ENCODE data around the gene CLCA4. TPM values are rescaled to one million over a fixed set of nuclear protein-coding genes. Genes with fewer than 3 reads are reported as not detected.
"Not testable (repeated sequence)": the region's sequence is repeated elsewhere in the genome, so short reads cannot be mapped to it uniquely, and the experiment has no call there.

The CLCA4 gene
- total RNA-seq, 1 donor from 2014 or later = not detected

DNA sequence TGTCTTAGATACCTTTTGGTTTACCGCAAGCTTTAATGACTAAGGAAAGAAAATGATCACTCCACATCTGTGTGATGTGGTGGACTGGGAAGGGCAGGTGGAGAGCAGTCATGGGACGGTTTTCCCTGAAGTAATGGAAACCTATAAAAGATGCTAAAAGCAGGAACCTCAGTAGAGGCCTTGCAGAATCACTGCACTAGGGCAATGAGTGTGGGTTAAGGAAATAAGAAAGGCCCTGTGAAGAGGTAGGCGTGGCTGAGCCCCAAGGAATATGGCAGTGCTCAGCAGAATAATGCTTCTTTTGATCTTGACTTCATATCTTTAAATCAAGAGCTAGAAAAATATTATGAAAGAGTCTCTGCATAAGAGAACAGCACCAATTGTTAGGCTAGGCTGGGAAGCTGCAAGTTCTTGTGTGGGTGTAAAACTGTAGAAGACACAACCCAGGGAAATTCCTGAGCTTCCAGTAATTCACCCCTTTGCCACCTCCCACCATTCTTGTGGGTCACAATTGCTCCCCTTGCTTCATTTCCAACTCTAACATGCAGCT is 49.9 kb downstream of the CLCA4 start:
- H3K27ac Mint-ChIP-seq (ENCODE audit: unreplicated experiment) = no peak overlapping the region
- H3K27me3 Mint-ChIP-seq (ENCODE audit: low read depth) = no peaks in the 10 kb centered on the region
- DNase-seq (ENCODE audit: low spot score) = no peak
- no peak for TF ChIP-seq CTCF (IDR thresholded peaks at IDR 0.05)
- H3K4me1 Mint-ChIP-seq (ENCODE audit: low read depth) = no peaks in the 10 kb centered on the region
- H3K9me3 Mint-ChIP-seq (ENCODE audit: low read depth) = peaks cover 19% of the 10 kb centered on the region
- H3K4me3 Mint-ChIP-seq (ENCODE audit: unreplicated experiment) = no peak overlapping the region
- H3K36me3 Mint-ChIP-seq (ENCODE audit: low read depth) = no peaks in the 10 kb centered on the region

DNA sequence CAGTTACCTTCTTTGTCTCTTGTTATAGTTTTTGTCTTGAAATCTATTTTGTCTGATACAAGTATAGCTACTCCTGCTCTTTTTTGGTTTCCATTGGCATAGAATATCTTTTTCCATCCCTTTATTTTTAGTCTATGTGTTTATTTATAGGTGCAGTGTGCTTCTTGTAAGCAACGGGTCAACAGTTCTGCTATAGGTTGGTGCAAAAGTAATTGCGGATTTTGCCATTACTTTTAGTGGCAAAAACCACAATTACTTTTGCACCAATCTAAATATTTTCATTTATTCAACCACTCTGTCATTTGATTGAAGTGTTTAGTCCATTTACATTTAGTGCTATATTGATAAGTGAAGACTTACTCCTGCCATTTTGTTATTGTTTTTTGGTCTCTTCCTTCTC is 59.2 kb downstream of the CLCA4 start:
- peaks cover 19% of the 10 kb centered on the region for H3K9me3 Mint-ChIP-seq (ENCODE audit: low read depth)
- not testable (repeated sequence) for H3K36me3 Mint-ChIP-seq (ENCODE audit: low read depth); H3K27ac Mint-ChIP-seq (ENCODE audit: unreplicated experiment); H3K4me3 Mint-ChIP-seq (ENCODE audit: unreplicated experiment); H3K4me1 Mint-ChIP-seq (ENCODE audit: low read depth); DNase-seq (ENCODE audit: low spot score); H3K27me3 Mint-ChIP-seq (ENCODE audit: low read depth)

- no peak overlapping the region for H3K4me3 Mint-ChIP-seq (ENCODE audit: unreplicated experiment)
- no peaks in the 10 kb centered on the region for H3K36me3 Mint-ChIP-seq (ENCODE audit: low read depth)
Measured at GRCh38 chr1:86616433-86616832, 69.6 kb downstream of the CLCA4 start.

GRCh38 chr1:86616871-86617270 is 70.0 kb downstream of the CLCA4 start:
- Mint-ChIP-seq H3K27me3 (ENCODE audit: low read depth) (peaks cover 4% of the 10 kb centered on the region), H3K4me1 (ENCODE audit: low read depth) (no peaks in the 10 kb centered on the region), H3K9me3 (ENCODE audit: low read depth) (peaks cover 25% of the 10 kb centered on the region), H3K36me3 (ENCODE audit: low read depth) (no peaks in the 10 kb centered on the region), H3K4me3 (ENCODE audit: unreplicated experiment) (no peak overlapping the region), H3K27ac (ENCODE audit: unreplicated experiment) (no peak overlapping the region)
- DNase-seq (ENCODE audit: low spot score) = no peak
- TF ChIP-seq CTCF (IDR thresholded peaks at IDR 0.05) = no peak

More at GRCh38 chr1:86616433-86616832, 69.6 kb downstream of the CLCA4 start:
- no peaks in the 10 kb centered on the region for H3K4me1 Mint-ChIP-seq (ENCODE audit: low read depth)
- H3K27me3 Mint-ChIP-seq (ENCODE audit: low read depth) = peaks cover 6% of the 10 kb centered on the region
- no peak for DNase-seq (ENCODE audit: low spot score)
- TF ChIP-seq CTCF (IDR thresholded peaks at IDR 0.05) = no peak
- peaks cover 30% of the 10 kb centered on the region for H3K9me3 Mint-ChIP-seq (ENCODE audit: low read depth)
- no peak overlapping the region for H3K27ac Mint-ChIP-seq (ENCODE audit: unreplicated experiment)

DNA sequence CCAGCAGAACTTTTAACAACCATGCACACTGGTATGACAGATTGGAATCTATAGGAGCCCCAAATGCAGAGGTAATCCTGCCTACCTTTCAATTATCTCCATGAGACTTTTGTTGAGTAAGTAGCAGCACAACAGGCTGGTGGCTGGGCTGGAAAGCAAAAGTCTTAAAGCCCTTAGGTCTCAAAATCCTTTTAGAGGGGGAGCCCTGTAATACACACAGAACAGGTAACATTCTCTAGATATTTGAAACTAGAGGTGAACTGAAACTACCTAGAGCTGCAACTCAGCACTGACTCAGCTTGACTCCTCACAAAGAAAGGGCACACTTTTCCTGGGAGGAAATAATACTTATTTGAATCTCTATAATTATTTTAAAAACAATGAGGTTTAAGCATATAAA is 71.5 kb downstream of the CLCA4 start:
- Mint-ChIP-seq H3K27me3 (ENCODE audit: low read depth) (peaks cover 10% of the 10 kb centered on the region), H3K27ac (ENCODE audit: unreplicated experiment) (no peak overlapping the region), H3K36me3 (ENCODE audit: low read depth) (no peaks in the 10 kb centered on the region), H3K4me1 (ENCODE audit: low read depth) (no peaks in the 10 kb centered on the region), H3K9me3 (ENCODE audit: low read depth) (peaks cover 13% of the 10 kb centered on the region), H3K4me3 (ENCODE audit: unreplicated experiment) (no peak overlapping the region)
- no peak for DNase-seq (ENCODE audit: low spot score)
- TF ChIP-seq CTCF (IDR thresholded peaks at IDR 0.05) = no peak

DNA sequence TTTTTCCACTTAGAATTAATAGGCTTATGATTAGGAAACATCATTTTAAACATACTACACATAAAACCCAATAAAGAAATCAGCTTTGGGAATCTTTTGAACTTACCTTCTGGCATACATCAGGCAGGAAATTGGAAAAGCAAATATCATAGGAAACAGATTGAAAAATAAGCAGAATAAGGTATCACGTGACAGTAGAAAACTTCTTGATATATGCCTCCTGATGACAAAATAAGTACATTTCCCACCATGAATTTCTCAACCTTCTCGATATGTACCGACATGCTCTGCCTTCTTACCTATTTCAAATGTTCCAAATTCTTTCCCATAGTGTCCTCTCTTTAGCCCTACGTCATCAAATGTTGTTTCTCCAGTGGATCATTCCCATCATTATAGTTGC is 72.4 kb downstream of the CLCA4 start:
- Mint-ChIP-seq H3K9me3 (ENCODE audit: low read depth) (peaks cover 12% of the 10 kb centered on the region), H3K36me3 (ENCODE audit: low read depth) (no peaks in the 10 kb centered on the region), H3K27ac (ENCODE audit: unreplicated experiment) (no peak overlapping the region), H3K27me3 (ENCODE audit: low read depth) (peaks cover 13% of the 10 kb centered on the region), H3K4me1 (ENCODE audit: low read depth) (no peaks in the 10 kb centered on the region), H3K4me3 (ENCODE audit: unreplicated experiment) (no peak overlapping the region)
- no peak for TF ChIP-seq CTCF (IDR thresholded peaks at IDR 0.05)
- DNase-seq (ENCODE audit: low spot score) = no peak

Measured in chondrocyte (in vitro differentiated cells).